ENCODE measurements around the gene KANSL1.
"Not testable (repeated sequence)": the region's sequence is repeated elsewhere in the genome, so short reads cannot be mapped to it uniquely, and the experiment has no call there.

The KANSL1 gene, protein sequence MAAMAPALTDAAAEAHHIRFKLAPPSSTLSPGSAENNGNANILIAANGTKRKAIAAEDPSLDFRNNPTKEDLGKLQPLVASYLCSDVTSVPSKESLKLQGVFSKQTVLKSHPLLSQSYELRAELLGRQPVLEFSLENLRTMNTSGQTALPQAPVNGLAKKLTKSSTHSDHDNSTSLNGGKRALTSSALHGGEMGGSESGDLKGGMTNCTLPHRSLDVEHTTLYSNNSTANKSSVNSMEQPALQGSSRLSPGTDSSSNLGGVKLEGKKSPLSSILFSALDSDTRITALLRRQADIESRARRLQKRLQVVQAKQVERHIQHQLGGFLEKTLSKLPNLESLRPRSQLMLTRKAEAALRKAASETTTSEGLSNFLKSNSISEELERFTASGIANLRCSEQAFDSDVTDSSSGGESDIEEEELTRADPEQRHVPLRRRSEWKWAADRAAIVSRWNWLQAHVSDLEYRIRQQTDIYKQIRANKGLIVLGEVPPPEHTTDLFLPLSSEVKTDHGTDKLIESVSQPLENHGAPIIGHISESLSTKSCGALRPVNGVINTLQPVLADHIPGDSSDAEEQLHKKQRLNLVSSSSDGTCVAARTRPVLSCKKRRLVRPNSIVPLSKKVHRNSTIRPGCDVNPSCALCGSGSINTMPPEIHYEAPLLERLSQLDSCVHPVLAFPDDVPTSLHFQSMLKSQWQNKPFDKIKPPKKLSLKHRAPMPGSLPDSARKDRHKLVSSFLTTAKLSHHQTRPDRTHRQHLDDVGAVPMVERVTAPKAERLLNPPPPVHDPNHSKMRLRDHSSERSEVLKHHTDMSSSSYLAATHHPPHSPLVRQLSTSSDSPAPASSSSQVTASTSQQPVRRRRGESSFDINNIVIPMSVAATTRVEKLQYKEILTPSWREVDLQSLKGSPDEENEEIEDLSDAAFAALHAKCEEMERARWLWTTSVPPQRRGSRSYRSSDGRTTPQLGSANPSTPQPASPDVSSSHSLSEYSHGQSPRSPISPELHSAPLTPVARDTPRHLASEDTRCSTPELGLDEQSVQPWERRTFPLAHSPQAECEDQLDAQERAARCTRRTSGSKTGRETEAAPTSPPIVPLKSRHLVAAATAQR (N-terminal part only)

GRCh38 chr17:46193151-46193625 is at the start of gene KANSL1:
Gene KANSL1, minus strand, starts transcription at chr17:46193429. Its CDS starts 21,286 bp downstream, at chr17:46172143.
- DNase-seq (ENCODE audit: low spot score): peak; percentile 99

- not testable (repeated sequence) for DNase-seq (ENCODE audit: low spot score)
Measured at GRCh38 chr17:46231359-46231758, 38.1 kb upstream of the KANSL1 start.

DNA sequence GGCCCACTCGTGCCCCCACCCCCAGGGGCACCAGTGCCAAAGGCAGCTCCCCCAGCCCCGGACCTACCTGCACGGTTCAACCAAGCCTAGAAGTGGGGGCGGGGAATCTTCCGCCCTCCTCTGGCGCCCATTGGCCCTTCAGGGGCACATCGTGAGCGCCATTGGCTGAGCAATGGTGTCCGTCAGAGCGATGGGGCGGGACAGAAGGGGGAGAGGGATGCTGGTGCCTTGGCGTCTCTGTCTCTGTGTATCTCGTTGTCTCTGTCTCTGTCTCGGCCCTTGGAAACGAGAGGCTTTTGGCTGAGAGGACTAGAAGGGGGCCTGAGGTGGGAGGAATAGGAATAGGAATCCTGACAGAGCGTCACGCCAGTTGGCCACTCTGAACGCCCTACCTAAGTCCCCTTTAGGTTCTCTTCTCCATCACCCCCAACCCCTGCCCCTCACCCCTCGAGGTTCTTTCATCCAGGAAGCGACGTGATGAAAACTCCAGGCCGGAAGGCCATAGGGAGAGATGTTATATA is 32.1 kb upstream of the KANSL1 start:
- peak; percentile 100 for DNase-seq (ENCODE audit: low spot score)

GRCh38 chr17:46224864-46225263 is 31.6 kb upstream of the KANSL1 start:
- peak; percentile 78 for DNase-seq (ENCODE audit: low spot score)

DNA sequence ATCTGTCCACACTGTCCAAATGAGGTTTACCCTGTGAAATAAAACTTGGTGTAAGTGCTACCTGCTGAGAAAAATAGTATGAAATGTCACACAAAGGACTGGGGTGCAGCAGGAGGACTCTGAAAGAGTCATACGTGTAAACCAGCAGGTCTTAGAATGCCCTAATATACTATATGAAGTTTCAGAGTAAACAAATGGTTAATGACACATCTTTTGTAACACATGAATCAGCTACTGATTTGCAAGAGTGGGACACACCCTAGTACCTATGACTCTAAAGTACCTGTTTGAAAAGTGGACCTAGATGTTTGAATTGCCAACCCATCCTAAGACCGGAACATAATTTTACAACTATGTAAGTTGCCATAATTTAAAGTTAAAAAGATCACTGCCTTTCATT is 29.8 kb upstream of the KANSL1 start:
- not testable (repeated sequence) for DNase-seq (ENCODE audit: low spot score)

- no peak for DNase-seq (ENCODE audit: low spot score)
Measured at GRCh38 chr17:46216682-46217081, 23.5 kb upstream of the KANSL1 start.

DNA sequence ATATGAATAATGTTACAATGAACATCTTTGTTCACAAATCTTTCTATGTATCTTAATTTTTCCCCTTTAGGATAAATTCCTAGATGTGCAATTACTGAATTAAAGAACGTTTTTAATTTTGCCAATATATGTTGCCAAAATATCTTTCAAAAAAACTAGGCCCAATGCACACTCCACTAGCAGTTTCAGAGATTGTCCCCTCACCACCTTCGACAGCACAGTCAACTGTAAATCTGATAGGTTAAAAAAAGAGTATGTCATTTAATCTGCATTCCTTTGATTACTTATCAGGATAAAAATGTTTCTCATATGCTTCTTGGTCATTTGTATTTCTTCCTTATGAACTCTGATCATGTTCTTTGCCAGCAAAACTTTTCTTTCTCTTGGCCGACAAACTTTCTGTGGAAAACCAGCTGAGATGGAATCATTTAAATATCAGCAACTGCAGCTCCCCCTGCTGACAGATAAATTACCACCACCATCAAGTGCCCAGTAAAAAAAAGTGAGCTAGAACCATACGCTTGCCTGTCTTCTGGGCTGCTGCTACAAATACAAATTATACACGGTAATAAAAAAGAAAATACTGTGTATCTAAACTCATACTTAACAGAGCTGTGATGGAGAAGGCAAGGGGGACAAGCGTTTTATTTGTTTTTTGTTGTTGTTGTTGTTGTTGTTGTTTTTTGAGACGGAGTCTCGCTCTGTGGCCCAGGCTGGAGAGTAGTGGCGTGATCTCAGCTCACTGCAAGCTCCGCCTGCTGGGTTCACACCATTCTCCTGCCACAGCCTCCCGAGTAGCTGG is 19.6 kb upstream of the KANSL1 start:
- peak; percentile 67 for DNase-seq (ENCODE audit: low spot score)

GRCh38 chr17:46208997-46209396 is 15.8 kb upstream of the KANSL1 start:
- no peak for DNase-seq (ENCODE audit: low spot score)

DNA sequence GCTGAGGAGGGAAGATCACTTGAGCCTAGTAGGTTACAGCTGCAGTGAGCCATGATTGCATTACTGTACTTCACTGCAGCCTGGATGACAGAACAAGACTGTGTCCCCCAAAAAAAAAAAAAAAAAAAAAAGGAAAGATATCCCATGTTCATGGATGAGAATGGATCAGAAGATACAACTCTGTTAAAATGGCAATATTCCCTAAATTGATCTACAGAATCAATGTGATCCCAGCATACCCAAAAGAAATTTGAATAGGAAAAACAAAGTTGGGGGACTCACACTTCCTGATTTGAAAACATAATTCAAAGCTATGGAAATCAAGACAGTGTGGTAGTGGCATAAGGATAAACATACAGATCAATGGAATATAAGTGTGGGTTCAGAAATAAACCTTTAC is 12.7 kb upstream of the KANSL1 start:
- no peak for DNase-seq (ENCODE audit: low spot score)

DNA sequence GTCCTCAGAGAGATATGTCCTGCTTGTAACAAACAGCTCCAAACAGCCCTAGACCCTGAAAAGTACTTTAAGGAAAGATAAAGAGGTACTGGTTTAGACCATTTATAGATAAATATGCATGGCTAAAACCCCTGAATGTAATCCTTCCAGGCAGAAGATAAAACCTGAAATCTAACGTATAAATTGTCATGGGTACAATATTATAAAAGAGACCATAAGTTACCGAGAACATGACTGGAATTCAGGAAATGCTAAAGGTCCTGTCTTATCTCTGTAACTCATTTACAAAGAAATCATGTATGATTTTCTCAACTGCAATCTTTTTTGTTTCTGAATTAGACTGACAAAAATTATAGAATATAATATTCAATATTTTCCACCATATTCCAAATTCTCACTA is 9.2 kb upstream of the KANSL1 start:
- no peak for DNase-seq (ENCODE audit: low spot score)

DNA sequence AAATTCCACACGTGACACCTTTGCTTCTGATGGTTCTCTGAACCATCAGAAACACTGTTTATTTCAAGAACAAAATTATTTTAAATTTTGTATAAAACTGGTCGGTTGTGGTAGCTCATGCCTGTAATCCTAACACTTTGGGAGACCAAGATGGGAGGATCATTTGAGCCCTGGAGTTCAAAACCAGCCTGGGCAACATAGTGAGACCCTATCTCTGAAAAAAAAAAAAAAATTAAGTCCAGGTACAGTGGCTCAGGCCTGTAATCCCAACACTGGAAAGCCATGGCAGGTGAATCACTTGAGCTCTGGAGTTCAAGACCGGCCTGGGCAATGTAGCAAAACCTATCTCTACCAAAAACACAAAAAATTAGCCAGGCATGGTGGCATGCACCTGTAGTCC is 8.3 kb upstream of the KANSL1 start:
- DNase-seq (ENCODE audit: low spot score): no peak

DNA sequence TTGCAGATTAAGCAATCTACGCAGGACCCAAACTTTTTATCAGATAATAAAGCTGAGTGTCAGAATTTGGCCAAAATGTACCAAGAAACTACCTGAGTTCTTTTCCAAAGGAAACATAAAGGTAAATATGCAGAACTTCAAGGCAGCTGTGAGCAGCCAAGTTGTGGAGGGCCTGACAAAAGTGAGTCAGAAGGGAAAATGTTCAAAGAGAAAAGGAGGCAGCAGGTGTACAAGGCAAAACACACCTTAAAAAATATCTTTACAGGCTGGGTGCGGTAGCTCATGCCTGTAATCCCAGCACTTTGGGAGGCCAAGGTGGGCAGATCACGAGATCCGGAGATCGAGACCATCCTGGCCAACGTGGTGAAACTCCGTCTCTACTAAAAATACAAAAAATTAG is 7.0 kb upstream of the KANSL1 start:
- no peak for DNase-seq (ENCODE audit: low spot score)

- DNase-seq (ENCODE audit: low spot score): no peak
Measured at GRCh38 chr17:46199379-46199778, 6.2 kb upstream of the KANSL1 start.

DNA sequence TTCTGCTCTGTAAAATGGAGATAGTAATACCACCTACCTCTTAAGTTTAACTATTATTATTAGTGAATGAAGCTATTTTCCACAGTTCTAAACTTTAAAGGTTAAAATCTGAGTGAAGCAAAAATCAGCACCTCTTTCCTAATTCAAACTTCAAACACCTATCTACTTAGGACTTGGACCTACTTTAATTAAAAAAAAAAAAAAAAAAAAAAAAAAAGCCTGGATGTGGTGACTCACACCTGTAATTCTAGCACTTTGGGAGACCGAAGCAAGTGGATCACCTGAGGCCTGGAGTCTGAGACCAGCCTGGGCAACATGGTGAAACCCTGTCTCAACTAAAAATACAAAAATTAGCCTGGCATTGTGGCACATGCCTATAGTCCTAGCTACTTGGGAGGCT is 5.0 kb upstream of the KANSL1 start:
- DNase-seq (ENCODE audit: low spot score): no peak

DNA sequence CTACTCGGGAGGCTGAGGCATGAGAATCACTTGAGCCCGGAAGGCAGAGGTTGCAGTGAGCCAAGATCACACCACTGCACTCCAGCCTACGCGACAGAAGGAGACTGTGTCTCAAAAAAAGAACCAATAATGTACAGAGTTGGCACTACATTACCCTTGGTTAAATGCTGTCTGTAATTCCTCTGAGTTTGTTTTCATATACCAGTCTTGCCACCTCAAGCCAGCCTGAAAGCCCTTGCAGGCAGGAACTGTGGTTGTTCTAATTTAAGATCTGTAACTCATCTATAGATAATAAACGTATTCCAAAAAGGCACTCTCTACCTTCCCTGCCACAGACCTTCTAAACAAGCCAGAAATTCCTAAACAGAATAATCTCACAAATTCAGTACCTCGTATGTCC is 4.3 kb upstream of the KANSL1 start:
- no peak for DNase-seq (ENCODE audit: low spot score)

DNA sequence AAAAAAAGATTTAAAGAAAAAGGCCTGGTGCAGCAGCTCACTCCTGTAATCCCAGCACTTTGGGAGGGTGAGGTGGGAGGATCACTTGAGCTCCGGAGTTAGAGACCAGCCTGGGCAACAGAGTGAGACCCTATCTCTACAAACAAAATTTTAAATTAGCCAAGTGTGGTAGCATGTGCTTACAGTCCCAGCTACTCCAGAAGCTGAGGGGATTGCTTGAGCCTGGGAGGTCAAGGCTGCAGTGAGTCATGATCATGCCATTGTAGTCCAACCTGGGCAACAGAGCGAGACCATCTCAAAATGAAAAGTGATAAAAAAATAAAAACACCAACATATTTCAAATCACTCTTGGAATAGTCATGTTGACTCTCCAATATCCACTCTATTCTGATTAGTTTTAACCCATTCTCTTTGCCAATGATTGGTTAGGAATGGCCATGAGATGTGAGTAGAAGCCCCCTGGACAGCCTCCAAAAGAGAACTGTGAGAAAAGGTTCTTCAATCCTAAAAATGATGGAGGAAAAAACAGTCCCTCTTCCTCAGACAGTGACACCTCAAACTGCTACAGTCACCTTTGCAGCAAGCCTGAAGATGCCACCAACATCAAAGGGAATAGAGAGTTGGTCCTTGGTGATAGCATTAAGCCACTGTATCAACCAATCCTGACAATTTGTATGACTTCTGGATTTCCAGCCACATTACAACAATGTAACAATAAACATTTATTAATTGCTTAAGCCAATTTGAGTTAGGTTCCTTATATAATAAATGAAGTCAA is 2.9 kb upstream of the KANSL1 start:
- no peak for DNase-seq (ENCODE audit: low spot score)

DNA sequence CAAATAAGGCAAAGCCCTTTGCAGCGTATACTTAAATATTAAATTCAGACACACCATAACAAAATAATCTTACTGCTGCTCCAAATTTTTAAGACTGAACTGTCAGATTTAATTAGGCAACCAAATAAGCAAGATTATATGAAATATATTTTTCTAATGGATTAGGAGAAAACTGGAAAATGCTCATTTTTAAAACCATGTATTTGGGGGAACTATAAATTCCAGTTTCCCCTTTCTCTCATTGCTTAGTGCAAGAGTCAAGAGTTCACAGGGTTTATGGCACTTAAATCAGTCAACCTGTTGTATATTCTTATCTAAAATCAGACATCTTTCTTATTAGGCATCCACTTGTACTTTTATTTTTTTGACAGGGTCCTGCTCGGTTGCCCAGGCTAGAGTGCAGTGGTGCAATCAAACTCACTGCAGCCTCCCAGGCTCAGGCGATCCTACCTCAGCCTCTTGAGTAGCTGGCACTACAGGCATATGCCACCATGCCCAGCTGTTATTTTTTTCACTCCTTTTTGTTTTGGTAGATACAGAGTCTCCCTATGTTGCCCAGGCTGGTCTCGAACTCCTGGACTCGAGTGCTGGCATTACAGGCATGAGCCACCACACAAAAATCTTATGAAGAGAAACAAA is 2.1 kb upstream of the KANSL1 start:
- DNase-seq (ENCODE audit: low spot score): no peak

- no peak for DNase-seq (ENCODE audit: low spot score)
Measured at GRCh38 chr17:46194393-46195216, 1.4 kb upstream of the KANSL1 start.

All from ecto neural progenitor cell (in vitro differentiated cells).